Esophagus squamous epithelium (tissue), 4 donors: Measurements from ENCODE around the gene SHKBP1.

Experiments used
- CTCF ChIP-seq, 6 experiments: fragments of 450-650 bp in 4 of 6; fragments of 200-600 bp in 2 of 6; sonication (generic) in 2 of 6; IDR thresholded peaks; one replicate each; pipeline ENCODE4 v1.5.1; 2016 to 2019; ENCODE audit warnings: antibody characterized with exemption in 6 of 6, mild to moderate bottlenecking in 4 of 6, moderate library complexity in 4 of 6
- POLR2A ChIP-seq, 4 donors: fragments of 450-650 bp; IDR thresholded peaks; one replicate each; pipeline ENCODE4 v1.6.1; 2017; ENCODE audit warnings: antibody characterized with exemption in 4 of 4, mild to moderate bottlenecking in 4 of 4, moderate library complexity in 3 of 4

- TF ChIP-seq CTCF (IDR thresholded peaks at IDR 0.05), result no peak
- TF ChIP-seq POLR2A (IDR thresholded peaks at IDR 0.05), result no peak
Observed at GRCh38 chr19:40600570-40601133, 24.0 kb downstream of the SHKBP1 start.
